ENCODE data around the gene CELSR2.

DNA sequence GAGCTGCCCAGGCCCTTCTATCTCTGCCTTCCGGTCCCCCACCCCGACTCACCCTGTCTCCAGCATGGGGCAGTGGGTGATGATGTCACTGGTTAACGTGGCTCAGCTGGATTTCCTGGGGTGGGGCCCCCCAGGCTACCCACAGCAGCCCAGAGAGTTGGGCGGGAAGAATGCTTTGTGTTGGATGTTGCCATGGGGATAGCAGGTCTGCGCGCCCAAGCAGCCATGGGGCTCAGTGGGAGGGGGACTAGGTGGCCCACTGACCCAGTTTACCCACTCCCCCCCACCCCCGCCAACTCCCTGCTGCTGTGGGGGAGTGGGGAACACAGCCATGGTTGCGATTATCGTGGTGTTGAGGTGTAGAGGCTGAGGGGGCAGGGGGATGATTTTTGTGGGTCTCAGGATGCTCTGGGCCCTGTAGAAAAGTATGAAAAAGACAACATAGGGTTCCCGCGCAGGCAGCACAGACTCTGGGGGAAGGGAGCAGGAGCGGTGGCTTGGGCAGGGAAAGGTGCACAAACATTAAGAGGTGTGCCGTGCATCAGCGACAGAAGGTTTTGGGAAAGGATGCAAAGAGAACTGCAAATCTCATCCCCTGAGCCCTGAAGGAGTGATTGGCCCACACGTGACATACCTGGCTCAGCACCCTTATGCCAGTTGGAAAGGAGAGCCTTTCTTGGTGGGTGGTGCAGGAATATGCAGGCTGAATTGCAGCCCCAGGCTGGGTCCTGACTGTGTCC lies 8.5 kb downstream of the CELSR2 start:
- TF ChIP-seq CTCF (IDR thresholded peaks at IDR 0.05) (no peak), POLR2A (IDR thresholded peaks at IDR 0.05) (no peak)
